NCI-H2029 treated with DMSO at 0.1 percent for 48 hours (cell line): ENCODE data around the gene LYZL2.
"Not testable (repeated sequence)": the region's sequence is repeated elsewhere in the genome, so short reads cannot be mapped to it uniquely, and the experiment has no call there.

Source experiments
- DNase-seq: peaks from one replicate; lab custom pipeline; 2025; lab: John Stamatoyannopoulos, UW

The LYZL2 gene

GRCh38 chr10:30629653-30630052, at the start of gene LYZL2:
TSS of gene LYZL2 (minus strand) at chr10:30629753. CDS start at chr10:30626915, 2,838 bp downstream.
- no peak for DNase-seq

GRCh38 chr10:30677616-30678015, 48.1 kb upstream of the LYZL2 start:
- DNase-seq: not testable (repeated sequence)

DNA sequence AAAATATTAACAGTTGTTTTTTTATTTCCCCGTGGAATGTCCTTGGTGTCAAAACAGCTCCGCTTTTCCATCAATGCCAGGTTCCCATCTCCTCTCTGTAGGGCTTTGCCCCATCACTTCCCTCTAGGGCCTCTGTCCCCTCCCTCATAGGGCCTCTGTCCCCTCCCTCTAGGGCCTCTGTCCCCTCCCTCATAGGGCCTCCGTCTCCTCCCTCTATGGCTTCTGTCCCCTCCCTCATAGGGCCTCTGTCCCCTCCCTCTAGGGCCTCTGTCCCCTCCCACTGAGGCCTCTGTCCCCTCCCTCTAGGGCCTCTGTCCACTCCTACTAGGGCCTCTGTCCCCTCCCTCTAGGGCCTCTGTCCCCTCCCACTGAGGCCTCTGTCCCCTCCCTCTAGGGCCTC, 47.6 kb upstream of the LYZL2 start:
- not testable (repeated sequence) for DNase-seq

- no peak for DNase-seq
Observed at GRCh38 chr10:30675791-30676718, 46.5 kb upstream of the LYZL2 start.

DNA sequence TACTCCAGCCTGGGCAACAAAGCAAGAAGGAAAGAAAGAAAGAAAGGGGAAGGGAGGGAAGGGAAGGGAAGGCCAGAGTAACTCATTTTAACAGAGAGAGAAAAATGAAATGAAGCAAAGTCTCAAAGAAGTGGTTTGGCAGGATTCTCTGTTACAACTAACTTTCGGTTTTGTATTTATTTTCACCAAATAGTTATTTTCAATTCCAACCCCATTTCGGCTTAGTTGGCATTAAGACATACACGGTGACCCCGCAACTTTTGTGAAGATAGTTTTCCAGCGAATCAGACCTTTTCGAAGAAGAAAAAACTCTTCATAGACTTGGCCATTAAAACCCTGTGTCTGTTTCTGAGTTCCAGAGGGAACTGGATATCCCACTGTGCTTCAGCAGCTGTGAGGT, 45.2 kb upstream of the LYZL2 start:
- DNase-seq: no peak

DNA sequence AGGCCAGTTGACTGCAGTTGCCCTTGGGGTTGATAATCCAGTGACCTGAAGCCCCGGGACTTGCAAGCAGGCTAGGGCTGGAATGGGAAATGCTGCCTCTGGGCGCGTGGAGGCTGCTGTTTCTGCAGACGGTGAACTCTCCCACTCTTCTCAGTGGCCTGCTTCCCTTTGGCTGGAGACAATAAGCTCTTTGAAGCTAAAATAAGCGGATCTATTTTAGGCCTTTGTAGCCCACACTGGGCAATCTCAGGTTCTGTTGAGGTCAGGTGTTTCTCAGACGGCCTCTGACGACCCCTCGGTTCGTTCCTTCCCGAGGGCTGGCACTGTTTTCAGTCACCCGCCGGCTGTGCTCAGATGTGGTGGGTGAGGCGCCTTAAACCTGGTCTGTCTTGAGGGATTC, 43.7 kb upstream of the LYZL2 start:
- DNase-seq: not testable (repeated sequence)

DNA sequence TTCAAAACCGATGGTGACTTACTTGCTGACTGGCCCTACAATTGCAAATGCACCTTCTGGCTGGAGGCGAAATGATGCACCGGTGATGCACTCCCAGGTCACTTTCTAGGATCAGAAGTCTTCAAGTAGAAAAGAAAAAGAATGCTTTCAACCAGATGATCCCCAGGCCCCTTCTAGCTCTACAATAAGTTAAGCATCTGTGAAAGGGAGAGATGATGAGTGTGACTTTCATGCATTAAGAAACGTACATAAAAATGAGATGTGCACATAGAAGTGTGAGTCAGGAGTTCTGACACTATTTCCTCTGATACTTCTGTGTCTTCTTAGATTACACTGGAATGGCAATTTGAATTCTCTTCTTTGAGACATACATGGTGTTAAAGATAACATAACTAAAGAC, 42.8 kb upstream of the LYZL2 start:
- not testable (repeated sequence) for DNase-seq

GRCh38 chr10:30671026-30671616, 41.6 kb upstream of the LYZL2 start:
- DNase-seq: peak; percentile 10

DNA sequence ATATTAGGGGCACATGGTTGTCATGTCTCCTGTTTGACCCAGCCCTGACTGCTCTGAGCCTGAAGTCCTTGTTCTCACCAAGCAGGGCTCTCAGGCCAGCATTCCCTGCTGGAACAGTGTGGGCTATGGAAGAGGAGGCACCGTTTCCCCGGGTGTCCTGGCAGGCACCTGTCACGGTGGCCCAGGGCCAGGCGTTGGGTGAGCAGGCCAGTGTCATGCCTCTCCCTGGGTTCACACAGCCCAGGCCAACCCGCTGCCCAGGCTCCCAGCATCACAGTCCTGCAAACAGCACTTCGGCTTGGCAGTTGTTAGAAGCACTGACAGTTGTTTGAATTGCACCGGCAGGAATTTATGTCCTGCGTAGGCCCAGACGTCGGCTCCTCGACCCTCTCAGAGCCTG, 38.4 kb upstream of the LYZL2 start:
- not testable (repeated sequence) for DNase-seq

GRCh38 chr10:30663403-30663802, 33.9 kb upstream of the LYZL2 start:
- not testable (repeated sequence) for DNase-seq

- DNase-seq: no peak
Observed at GRCh38 chr10:30662814-30663213, 33.3 kb upstream of the LYZL2 start.

DNA sequence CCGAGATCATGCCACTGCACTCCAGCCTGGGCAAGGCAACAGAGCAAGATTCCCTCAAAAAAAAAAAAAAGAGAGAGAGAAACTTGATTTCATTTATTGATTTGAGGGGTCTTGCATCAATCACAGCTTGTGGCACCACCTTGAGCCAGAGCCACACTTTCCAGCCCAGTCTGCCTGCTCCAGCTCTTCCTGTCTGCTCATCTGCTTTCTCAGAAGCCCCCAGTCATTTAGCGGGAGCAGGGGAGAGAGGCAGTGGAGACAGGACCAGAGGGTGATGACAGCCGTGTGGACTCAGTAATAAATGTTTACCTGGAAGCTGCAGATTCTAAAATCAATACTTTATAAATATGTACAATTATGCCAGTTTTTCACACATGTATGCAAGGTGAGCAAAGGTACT, 30.8 kb upstream of the LYZL2 start:
- DNase-seq: not testable (repeated sequence)

GRCh38 chr10:30656233-30656632, 26.7 kb upstream of the LYZL2 start:
- DNase-seq: no peak

- not testable (repeated sequence) for DNase-seq
Observed at GRCh38 chr10:30655001-30655400, 25.4 kb upstream of the LYZL2 start.

DNA sequence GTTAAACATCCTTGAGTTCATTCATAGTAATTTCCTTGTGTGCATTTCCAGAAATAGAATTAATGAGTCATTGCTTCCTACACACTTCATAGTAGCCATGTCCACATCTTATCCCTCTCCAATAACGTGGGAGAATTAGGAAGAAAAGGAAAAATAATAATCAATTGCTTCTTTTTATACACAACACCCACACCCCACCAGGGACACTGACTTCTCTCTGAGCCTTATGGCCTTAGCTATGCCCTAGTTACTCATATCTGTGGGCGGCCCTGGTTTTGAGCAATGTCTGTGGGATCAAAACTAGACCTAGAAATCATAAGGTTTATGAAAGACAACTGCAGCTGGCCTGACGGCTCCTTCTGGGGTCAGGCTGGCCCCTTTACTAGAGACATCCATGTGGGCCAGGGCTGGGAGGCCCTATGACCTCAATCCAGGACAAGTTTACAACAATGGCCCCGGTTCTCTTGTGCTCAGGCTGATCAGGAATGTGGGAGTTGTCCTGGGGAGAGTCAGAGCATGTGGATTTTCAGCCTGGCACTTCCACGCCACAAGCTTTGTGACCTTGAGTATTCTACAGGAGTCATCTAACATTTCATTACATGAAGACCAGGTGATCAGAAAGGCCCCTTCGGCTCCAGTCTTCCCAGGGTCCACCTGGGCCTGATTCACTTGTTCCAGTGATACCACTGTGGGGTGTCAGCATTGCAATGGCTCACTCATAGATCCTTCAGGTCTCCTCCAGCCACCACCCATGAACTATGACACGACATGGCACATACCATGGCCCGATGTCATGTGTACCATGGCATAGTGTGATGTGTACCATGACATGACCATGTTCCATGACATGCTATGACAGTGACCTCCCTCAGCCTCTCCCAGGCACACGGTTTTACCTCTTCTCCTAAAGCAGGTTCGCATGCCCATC, 22.2 kb upstream of the LYZL2 start:
- not testable (repeated sequence) for DNase-seq

GRCh38 chr10:30647089-30647488, 17.5 kb upstream of the LYZL2 start:
- DNase-seq: no peak

GRCh38 chr10:30645340-30645827, 15.8 kb upstream of the LYZL2 start:
- DNase-seq: no peak

DNA sequence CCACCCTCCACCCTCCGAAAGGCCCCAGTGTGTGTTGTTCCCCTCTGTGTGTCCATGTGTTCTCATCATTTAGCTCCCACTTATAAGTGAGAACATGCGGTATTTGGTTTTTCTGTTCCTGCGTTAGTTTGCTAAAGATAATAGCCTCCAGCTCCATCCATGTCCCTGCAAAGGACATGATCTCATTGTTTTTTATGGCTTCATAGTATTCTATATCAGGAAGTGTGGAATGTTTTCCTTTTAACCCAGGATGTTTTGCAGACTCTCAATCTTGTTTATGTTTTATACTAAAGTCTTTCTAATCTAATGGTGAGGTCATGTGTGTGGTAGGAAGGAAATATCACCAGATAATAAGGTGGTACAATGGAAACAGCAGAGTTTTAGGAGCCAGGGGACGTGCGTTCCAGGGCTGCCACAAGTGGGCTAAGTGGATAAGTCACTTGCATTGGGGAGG, 14.9 kb upstream of the LYZL2 start:
- DNase-seq: not testable (repeated sequence)

DNA sequence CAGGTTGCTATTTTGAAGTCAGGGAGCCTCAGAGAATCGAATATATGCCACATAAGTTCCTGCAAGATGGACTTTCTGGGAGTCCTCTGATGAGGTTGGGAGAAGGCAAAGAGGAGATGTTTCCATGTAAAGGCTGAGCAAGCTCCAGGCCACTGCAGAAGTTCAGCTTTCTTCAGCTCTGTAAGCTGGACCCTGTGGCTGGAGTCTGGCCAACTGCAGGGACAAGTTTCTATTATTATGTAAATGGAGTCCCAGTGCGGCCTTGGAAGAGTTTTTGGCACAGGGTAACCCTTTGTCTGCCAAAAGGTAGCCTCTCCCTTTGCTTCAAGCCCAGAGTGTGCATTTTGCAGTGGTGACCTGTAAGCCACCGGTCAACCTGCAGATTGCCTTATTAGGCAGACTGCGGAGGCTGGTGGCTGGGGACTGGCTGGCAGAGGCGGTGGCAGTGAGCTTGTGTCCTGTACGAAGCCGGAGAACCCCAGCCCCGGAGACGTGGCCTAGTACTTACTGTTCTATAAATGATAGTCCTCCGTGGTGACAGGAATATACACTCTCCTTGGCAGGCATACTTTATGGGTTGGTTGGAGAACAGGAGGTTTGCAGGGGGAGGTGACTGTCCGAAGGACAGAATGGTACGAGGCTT, 14.1 kb upstream of the LYZL2 start:
- DNase-seq: not testable (repeated sequence)

DNA sequence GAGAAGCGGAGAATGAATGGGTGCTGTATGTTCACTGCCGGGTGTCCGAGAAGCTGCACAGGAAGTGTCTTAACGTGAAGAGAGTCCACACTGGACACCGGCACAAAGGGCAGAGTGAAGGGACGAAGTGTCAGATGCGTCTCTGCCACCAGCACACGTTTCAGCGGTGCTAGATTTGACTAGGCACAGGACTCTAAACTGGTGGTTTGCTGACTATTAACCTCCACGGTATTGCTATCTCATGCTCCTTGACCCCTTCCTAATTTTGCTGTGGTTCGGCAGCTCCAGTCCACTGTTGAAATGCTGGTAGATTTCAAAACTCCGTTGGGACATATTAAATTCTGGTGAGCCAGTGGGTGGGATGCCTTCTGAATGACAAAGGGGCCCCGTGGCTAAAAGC, 13.3 kb upstream of the LYZL2 start:
- DNase-seq: not testable (repeated sequence)
